Stimulated activated CD8-positive, alpha-beta memory T cell treated with anti-CD3 and anti-CD28 coated beads, Interleukin-2, amount 100 ng/mL, for 1 hour (primary cell): ENCODE data around the gene CHAF1A.
A peak's percentile ranks its signal among the peaks of the same experiment; 100 is the strongest.

Experiments
- DNase-seq, 2 donors: peaks; one replicate each; pipeline ENCODE4 v3.0.0-alpha.2; 2020; ENCODE audit warnings: low read depth in 2 of 2

The CHAF1A gene

GRCh38 chr19:4456843-4457653, 54.6 kb downstream of the CHAF1A start:
- peak; percentile 14 to 30 for DNase-seq

GRCh38 chr19:4457654-4458395, 55.4 kb downstream of the CHAF1A start, which contains the start of gene UBXN6:
UBXN6 (minus strand) TSS chr19:4457794; CDS start chr19:4457697, 97 bp downstream.
- peak; percentile 93 to 94 for DNase-seq

DNA sequence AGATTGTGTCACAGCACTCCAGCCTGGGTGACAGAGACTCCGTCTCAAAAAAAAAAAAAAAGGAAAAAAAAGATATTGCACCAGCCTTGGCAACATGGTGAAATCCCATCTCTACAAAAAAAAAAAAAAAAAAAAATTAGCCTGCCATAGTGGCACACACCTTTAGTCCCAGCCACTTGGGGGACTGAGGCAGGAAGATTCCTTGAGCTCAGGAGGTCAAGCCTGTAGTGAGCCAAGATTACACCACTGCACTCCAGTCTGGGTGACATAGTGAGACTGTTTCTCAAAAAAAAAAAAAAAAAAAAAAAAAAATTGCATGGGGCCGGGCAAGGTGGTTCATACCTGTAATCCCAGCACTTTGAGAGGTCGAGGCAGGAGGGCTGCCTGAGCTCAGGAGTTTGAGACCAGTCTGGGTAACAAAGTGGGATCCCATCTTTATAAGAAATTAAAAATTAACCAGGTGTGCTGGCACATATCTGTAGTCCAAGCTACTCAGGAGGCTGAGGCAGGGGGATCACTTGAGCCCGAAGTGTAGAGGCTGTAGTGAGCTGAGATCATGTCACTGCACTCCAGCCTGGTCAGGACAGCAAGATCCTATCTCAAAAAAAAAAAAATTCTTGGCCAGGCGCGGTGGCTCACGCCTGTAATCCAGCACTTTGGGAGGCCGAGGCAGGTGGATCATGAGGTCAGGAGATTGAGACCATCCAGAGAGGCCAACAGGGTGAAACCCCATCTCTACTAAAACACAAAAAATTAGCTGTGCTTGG, 62.6 kb downstream of the CHAF1A start:
- DNase-seq = no peak

DNA sequence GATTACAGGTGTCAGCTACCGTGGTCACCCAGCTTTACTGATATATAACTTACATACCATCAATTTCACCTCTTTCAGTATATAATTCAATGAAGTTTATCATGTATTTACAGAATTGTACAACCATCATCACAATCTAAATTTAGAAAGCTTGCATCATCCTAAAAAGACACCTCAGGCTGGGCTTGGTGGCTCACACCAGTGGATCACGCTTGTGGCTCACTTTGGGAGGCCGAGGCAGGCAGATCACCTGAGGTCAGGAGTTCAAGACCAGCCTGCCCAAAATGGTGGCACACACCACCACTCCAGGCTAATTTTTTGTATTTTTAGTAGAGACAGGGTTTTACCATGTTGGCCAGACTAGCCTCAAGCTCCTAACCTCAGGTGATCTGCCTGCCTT, 65.4 kb downstream of the CHAF1A start:
- DNase-seq = no peak

- peak; percentile 89 to 95 for DNase-seq
These were observed 69.1 kb downstream of the CHAF1A start for GRCh38 chr19:4471403-4472173.

DNA sequence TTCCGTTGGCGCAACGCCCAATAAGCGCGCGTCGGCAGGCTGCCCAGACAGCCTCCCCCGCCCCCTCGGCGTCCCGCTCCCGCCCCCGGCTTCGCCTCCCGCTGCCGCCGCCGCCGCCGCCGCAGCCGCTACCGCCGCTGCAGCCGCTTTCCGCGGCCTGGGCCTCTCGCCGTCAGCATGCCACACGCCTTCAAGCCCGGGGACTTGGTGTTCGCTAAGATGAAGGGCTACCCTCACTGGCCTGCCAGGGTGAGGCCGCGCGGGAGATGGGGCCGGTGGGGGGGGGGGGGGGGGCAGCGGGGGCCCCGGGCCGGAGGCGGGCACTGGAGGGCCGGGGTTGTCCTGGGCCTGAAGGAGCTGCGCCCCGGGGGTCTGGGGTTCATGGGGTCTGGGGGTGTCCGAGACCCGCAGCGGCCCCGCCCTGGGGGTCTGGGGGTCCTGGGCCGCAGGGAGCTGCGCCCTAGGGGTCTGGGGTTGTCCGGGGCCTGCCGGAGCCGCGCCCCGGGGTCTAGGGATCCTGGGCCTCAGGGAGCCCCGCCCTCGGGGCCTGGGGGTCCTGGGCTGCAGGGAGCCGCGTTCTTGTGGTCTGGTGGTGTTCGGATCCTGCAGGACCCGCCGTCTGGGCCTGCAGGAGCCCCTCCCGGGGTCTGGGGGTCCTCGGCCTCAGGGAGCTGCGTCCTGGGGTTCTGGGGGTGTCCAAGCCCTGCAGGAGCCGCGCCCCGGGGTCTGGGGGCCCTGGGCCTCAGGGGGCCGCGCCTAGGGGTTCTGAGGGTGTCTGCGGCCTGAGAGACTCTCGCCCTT, 69.9 kb downstream of the CHAF1A start, which contains the start of gene HDGFL2:
HDGFL2 (plus strand) TSS at position 124 of the 801 bp plus-strand sequence; CDS start at position 178, 54 bp downstream.
- DNase-seq = no peak

DNA sequence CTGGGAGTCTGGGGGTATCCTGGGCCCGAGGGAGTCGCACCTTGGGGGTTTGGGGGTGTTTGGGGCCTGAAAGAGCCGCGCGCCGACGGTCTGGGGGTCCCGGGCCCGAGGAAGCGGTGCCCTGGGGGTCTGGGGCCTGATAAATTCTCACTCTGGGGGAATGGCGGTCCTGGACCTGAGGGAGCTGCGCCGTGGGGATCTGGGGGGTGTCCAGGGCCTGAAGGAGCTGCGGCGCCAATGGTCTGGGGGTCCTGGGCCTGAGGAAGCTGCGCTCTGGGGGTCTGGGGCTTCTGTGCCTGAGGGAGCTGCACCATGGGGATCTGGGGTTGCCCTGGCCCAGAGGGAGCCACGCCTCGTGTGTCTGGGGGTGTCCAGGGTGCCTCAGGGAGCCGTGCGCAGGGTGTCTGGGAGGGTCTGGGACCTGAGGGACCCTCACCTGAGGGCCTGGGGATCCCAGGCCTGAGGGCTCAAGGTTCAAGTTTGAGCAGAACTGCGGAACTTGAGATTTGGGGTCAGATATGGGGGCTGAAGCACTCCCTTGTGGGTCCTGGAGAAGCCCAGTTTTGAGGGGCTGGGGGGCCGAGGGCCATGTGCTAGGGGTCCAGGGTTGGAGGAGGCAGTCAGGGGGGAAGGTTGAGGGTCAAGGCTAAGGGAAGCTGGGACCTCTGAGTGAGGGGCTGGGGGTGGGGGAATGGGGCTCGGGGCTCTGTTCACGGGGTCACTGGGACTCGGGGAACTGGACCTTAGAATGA, 70.7 kb downstream of the CHAF1A start:
- DNase-seq = no peak

DNA sequence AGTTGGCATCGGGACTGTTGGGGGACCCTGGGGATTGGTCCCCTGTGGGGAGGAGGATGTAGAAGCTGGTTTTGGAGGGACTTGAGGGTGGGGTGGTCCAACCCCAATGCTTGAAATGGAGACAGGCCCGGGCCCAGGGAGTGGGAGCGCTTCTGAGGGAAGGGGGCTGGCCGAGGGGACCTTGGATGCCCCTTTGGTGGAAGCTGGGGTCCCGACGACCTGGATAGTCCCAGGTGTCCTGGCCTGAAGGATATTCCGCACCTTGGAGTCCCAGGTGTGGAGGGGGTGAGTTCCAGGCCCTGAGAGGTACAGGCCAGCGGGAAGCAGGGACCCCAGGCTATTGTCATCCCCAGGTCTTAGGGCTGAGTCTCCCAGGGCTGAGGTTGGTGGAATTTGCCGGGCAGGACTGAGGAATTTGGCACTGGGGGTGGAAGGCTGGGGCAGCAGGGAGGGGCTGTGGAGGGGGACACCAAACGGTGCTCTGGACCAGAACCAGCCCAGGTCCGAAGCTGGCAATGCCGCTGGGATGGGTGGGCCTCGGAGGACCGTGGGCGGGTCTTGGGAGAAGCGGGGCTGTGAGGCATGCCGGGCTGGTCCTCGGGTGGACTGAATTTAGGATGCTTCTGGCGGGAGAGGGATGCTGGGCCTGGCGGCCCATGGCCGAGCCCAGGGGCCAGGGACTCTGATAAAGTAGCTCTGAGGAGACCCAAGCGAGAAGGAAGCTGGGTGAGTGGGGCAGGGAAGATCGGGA, 71.5 kb downstream of the CHAF1A start:
- no peak for DNase-seq

- DNase-seq = no peak
These were observed 72.1 kb downstream of the CHAF1A start for GRCh38 chr19:4474514-4475022.

DNA sequence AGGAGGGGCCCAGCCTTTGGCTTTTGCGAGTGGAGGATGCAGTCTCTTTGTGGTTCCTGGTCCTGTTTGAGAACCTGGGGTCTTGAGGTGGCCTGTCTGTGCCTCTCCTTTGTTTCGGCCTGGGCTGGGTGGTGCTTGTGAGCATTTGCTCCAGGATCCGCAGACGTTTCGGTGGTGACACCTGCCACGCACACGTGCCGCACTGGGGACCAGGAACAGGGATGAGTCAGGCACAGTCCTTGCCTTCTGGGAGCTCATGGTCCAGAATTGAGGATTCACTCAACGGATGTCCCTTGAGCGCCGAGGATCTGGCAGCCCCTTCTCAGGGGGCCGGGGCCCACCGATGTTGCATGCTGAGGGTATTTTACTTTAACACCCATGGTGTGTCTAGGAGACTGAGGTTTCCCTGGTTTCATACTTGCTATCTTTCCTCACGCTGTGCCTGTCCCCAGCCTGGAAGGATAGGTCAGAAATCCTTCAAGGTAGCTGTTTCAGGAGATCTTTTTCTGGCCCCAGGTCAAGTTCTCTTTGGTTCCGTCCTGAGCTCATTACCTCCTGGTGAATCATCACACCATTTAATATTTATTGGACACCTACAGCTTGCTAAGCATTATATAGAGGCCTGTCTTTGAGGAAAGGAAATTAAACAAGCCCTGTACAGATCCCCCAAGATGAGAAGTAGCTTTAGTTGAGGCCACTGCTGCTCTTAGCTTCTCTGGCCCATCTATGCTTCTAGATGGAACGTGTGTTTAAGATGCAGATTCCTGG, 74.8 kb downstream of the CHAF1A start:
- DNase-seq = no peak

- no peak for DNase-seq
These were observed 80.4 kb downstream of the CHAF1A start for GRCh38 chr19:4482721-4483364.

- no peak for DNase-seq
These were observed 80.9 kb downstream of the CHAF1A start for GRCh38 chr19:4483385-4483784.

DNA sequence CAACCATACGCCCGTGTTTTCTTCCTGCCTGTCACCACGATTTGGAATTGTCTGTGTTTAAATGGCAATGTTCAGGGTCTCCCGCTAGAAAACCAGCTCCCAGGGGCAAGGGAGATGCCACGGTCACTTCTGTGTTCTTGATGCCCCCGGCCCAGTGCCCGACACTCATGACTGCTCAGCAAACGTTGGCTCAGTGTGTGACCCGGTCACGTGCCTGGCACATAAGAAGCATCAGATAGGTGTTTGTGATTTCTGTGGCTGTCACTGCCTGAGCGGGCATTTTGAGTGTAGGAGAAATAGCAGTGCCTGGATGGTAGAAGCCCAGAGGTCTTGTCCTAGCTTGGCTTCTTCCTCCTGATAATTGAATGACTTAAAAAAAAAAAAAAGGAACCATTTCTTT, 85.1 kb downstream of the CHAF1A start:
- no peak for DNase-seq

DNA sequence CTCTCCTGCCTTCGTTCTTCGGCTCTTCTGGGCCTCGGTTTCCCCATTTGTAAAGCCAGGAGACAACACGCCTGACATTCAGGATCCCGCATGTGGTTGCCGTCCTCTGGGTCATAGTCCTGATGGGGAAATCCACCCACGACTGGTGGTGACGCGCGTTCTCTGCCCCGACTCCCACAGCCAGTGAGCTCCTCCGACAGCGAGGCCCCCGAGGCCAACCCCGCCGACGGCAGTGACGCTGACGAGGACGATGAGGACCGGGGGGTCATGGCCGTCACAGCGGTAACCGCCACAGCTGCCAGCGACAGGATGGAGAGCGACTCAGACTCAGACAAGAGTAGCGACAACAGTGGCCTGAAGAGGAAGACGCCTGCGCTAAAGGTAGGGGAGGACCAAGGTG, 86.1 kb downstream of the CHAF1A start:
- no peak for DNase-seq

GRCh38 chr19:4491446-4491845, 89.0 kb downstream of the CHAF1A start:
- DNase-seq = no peak

- no peak for DNase-seq
These were observed 90.1 kb downstream of the CHAF1A start for GRCh38 chr19:4492337-4493103.
